Measurements from ENCODE around the gene NOXRED1.

The NOXRED1 gene

DNA sequence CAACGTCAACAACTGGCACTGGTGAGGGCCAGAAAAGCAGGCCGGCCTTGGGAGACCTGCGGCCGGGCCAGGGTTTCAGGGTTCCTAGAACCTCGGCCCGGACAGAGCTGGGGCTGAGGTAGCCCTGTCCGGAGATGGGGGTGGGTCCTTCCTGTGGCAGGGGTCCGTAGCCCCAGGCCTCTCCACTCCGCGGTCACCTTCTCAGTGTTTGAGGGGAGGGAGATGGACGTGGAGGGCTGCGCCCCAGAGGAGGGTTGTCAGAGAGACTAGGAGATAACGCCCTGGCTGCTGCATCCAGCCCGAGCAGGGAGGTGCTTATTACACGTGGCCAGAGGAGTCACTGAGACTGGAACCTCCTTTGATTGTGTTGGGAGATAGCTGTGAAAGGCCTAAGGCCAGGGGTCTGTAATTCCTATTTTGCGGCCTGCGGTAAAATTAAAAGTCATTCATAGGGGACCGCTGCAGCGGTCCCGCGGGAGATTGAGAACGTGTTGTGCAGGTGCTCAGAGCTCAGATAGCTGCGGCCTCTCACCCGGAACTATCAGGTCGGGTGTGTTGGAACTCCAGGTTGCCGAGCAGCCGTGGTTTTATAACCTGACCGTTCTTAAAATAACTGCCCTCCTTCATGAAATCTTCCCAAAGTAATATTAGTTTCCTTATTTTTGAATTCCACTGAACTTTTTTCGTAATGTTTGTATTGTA is 35.1 kb upstream of the NOXRED1 start:
- H4K20me1 ChIP-seq (ENCODE audit: low read depth, low read length) = peaks cover 9% of the 10 kb centered on the region; the same call in 1 of the 2 replicates
- no peaks in the 10 kb centered on the region for H3K9me2 ChIP-seq (replicated peaks; ENCODE audit: insufficient read depth, low read length)
- peaks cover 9% of the 10 kb centered on the region; the same call in 1 of the 2 replicates for H3F3A ChIP-seq (ENCODE audit: insufficient read depth)
- H3K27ac ChIP-seq (ENCODE audit: low read depth, low read length) = peak overlapping the region; percentile 82
- peaks cover 44% of the 10 kb centered on the region for H3K79me2 ChIP-seq (ENCODE audit: insufficient read depth, low read length)
- H3K36me3 ChIP-seq (ENCODE audit: low read length) = peaks cover 12% of the 10 kb centered on the region
- peak overlapping the region; percentile 87 for H3K4me2 ChIP-seq (ENCODE audit: low read depth, low read length, poor library complexity, severe bottlenecking)
- no peaks in the 10 kb centered on the region for H3K9me3 ChIP-seq (ENCODE audit: insufficient read depth, low read length)
- H3K27me3 ChIP-seq (ENCODE audit: low read length) = no peaks in the 10 kb centered on the region
- peak overlapping the region; percentile 91 for H3K4me3 ChIP-seq (ENCODE audit: insufficient read depth, low read length, poor library complexity, severe bottlenecking)
- TF ChIP-seq, protein P1, sequence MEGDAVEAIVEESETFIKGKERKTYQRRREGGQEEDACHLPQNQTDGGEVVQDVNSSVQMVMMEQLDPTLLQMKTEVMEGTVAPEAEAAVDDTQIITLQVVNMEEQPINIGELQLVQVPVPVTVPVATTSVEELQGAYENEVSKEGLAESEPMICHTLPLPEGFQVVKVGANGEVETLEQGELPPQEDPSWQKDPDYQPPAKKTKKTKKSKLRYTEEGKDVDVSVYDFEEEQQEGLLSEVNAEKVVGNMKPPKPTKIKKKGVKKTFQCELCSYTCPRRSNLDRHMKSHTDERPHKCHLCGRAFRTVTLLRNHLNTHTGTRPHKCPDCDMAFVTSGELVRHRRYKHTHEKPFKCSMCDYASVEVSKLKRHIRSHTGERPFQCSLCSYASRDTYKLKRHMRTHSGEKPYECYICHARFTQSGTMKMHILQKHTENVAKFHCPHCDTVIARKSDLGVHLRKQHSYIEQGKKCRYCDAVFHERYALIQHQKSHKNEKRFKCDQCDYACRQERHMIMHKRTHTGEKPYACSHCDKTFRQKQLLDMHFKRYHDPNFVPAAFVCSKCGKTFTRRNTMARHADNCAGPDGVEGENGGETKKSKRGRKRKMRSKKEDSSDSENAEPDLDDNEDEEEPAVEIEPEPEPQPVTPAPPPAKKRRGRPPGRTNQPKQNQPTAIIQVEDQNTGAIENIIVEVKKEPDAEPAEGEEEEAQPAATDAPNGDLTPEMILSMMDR (IDR thresholded peaks at IDR 0.05; ENCODE audit: insufficient read depth, low read length, poor library complexity, severe bottlenecking) = no peak
- TF ChIP-seq EZH2phosphoT487 (conservative IDR thresholded peaks at IDR 0.05; ENCODE audit: low read length) = no peak
- H3K9ac ChIP-seq (ENCODE audit: low read length) = peak overlapping the region; percentile 90
- peak overlapping the region; percentile 96 for H2AFZ ChIP-seq (ENCODE audit: low read depth, low read length, severe bottlenecking)

DNA sequence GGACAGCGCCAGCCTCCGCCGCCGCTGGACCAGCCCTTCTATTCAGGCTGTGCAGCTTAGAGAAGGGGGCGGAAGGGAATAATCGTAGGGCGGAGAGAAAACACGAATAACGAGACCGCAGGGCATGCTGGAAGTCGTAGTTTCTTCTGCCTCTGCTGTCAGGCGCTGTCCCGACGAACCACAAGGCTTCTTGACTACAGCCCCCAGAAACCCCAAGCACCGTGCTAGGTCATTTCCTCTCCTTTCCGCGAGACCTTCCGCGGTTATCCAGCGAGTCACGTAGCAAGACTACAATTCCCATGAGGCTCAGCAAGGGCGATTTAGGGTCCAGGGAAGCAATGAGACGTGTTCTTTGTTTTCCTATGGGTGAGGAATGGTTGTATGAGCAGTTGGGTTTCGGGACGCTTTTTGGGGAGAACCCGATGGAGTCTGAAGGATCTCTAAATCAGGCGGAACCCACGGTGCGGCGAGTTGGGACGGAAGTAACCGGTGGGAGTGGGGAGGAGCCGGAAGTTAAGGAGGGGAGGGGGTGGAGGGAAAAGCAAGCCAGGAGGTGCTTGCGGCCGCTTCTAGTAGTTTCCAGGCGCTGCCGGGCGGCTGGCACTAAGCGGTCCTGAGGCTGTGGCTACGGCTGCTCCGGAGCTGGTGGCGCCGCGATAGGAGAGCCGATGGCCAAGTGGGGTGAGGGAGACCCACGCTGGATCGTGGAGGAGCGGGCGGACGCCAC is 34.4 kb upstream of the NOXRED1 start, which contains the start of the genes AHSA1 and VIPAS39:
TSS of gene AHSA1 (plus strand) at position 572 of the 727 bp plus-strand sequence. CDS start at position 669, 97 bp downstream.
TSS of gene VIPAS39 (minus strand) at position 80 of the 727 bp plus-strand sequence. CDS start 3,499 bp downstream, outside the sequence.
- no peaks in the 10 kb centered on the region for H3K27me3 ChIP-seq (ENCODE audit: low read length)
- TF ChIP-seq EZH2phosphoT487 (conservative IDR thresholded peaks at IDR 0.05; ENCODE audit: low read length) = no peak
- TF ChIP-seq, protein P1 (IDR thresholded peaks at IDR 0.05; ENCODE audit: insufficient read depth, low read length, poor library complexity, severe bottlenecking) = no peak
- peak within 1 kb of the TSS; percentile 96 for H2AFZ ChIP-seq (ENCODE audit: low read depth, low read length, severe bottlenecking)
- no peaks in the 10 kb centered on the region for H3K9me3 ChIP-seq (ENCODE audit: insufficient read depth, low read length)
- peak within 1 kb of the TSS; percentile 90 for H3K9ac ChIP-seq (ENCODE audit: low read length)
- no peaks in the 10 kb centered on the region for H3K9me2 ChIP-seq (replicated peaks; ENCODE audit: insufficient read depth, low read length)
- peaks cover 12% of the 10 kb centered on the region for H3K36me3 ChIP-seq (ENCODE audit: low read length)
- peak within 1 kb of the TSS; percentile 87 for H3K4me2 ChIP-seq (ENCODE audit: low read depth, low read length, poor library complexity, severe bottlenecking)
- peaks cover 9% of the 10 kb centered on the region; the same call in 1 of the 2 replicates for H3F3A ChIP-seq (ENCODE audit: insufficient read depth)
- peaks cover 9% of the 10 kb centered on the region; the same call in 1 of the 2 replicates for H4K20me1 ChIP-seq (ENCODE audit: low read depth, low read length)
- peak within 1 kb of the TSS; percentile 82 for H3K27ac ChIP-seq (ENCODE audit: low read depth, low read length)
- H3K4me3 ChIP-seq (ENCODE audit: insufficient read depth, low read length, poor library complexity, severe bottlenecking) = peak within 1 kb of the TSS; percentile 91
- H3K79me2 ChIP-seq (ENCODE audit: insufficient read depth, low read length) = peaks cover 44% of the 10 kb centered on the region

DNA sequence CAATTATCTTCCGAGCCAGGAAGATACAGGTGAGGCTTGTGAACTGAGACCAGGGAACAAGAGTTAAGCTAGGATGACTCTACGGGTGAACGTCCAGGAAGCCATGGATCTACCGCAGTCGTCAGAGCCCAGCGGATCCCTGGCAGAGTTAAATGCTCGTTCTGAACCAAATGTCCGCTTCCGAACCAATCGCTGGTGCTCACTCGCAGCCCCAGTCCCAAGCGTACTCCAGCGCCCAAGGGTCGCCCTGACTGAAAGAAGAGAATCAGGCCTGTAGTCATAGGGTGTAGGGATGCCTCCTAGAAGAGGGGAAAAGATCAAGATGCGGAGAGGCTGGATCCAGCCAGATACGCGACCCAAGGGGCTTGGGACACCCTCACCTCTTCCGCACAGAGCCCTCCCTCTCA is 33.8 kb upstream of the NOXRED1 start:
- Histone ChIP-seq H4K20me1 (ENCODE audit: low read depth, low read length) (peaks cover 9% of the 10 kb centered on the region; the same call in 1 of the 2 replicates), H3K36me3 (ENCODE audit: low read length) (peaks cover 12% of the 10 kb centered on the region), H3K9ac (ENCODE audit: low read length) (peak overlapping the region; percentile 90), H3F3A (ENCODE audit: insufficient read depth) (peaks cover 9% of the 10 kb centered on the region; the same call in 1 of the 2 replicates), H3K27me3 (ENCODE audit: low read length) (no peaks in the 10 kb centered on the region), H2AFZ (ENCODE audit: low read depth, low read length, severe bottlenecking) (peak overlapping the region; percentile 54), H3K4me2 (ENCODE audit: low read depth, low read length, poor library complexity, severe bottlenecking) (peak overlapping the region; percentile 75), H3K79me2 (ENCODE audit: insufficient read depth, low read length) (peaks cover 44% of the 10 kb centered on the region), H3K27ac (ENCODE audit: low read depth, low read length) (peak overlapping the region; percentile 26; the same call in 1 of the 2 replicates), H3K4me3 (ENCODE audit: insufficient read depth, low read length, poor library complexity, severe bottlenecking) (peak overlapping the region; percentile 91), H3K9me3 (ENCODE audit: insufficient read depth, low read length) (no peaks in the 10 kb centered on the region), H3K9me2 (replicated peaks; ENCODE audit: insufficient read depth, low read length) (no peaks in the 10 kb centered on the region)
- TF ChIP-seq, protein P1 (IDR thresholded peaks at IDR 0.05; ENCODE audit: insufficient read depth, low read length, poor library complexity, severe bottlenecking) = no peak
- TF ChIP-seq EZH2phosphoT487 (conservative IDR thresholded peaks at IDR 0.05; ENCODE audit: low read length) = no peak

Measured in SU-DHL-6 (cell line).